Measurements from ENCODE around the gene CEP70.
"Not testable (repeated sequence)": the region's sequence is repeated elsewhere in the genome, so short reads cannot be mapped to it uniquely, and the experiment has no call there.

The CEP70 gene

DNA sequence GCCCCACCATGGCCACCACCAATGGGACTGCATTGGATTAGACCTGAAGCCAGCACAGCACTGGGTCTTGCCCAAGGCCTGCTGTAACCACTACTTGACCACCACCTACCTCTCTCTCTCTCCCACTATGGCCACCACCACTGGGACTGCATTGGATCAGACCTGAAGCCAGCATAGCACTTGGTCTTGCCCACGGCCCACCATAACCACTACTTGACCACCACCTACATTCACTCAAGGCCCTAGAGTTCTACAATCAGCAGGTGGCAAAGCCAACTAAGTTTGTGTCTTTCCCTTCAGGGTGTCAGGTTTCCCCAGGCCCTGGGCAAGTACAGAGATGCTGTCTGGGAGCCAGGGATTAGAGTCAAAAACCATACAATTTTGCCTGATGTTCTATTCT lies 102.1 kb downstream of the CEP70 start:
- TF ChIP-seq, protein P1, sequence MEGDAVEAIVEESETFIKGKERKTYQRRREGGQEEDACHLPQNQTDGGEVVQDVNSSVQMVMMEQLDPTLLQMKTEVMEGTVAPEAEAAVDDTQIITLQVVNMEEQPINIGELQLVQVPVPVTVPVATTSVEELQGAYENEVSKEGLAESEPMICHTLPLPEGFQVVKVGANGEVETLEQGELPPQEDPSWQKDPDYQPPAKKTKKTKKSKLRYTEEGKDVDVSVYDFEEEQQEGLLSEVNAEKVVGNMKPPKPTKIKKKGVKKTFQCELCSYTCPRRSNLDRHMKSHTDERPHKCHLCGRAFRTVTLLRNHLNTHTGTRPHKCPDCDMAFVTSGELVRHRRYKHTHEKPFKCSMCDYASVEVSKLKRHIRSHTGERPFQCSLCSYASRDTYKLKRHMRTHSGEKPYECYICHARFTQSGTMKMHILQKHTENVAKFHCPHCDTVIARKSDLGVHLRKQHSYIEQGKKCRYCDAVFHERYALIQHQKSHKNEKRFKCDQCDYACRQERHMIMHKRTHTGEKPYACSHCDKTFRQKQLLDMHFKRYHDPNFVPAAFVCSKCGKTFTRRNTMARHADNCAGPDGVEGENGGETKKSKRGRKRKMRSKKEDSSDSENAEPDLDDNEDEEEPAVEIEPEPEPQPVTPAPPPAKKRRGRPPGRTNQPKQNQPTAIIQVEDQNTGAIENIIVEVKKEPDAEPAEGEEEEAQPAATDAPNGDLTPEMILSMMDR (IDR thresholded peaks at IDR 0.05; ENCODE audit: borderline replicate concordance, insufficient read depth, low read depth, low read length): no peak
- H3K4me3 ChIP-seq (ENCODE audit: low read depth, low read length): no peak overlapping the region

- H3K4me3 ChIP-seq (ENCODE audit: low read depth, low read length): not testable (repeated sequence)
Observed at GRCh38 chr3:138486580-138486979, 107.5 kb downstream of the CEP70 start.

GRCh38 chr3:138484672-138485071 lies 109.4 kb downstream of the CEP70 start:
- not testable (repeated sequence) for H3K4me3 ChIP-seq (ENCODE audit: low read depth, low read length)

- TF ChIP-seq, protein P1 (IDR thresholded peaks at IDR 0.05; ENCODE audit: borderline replicate concordance, insufficient read depth, low read depth, low read length): peak; percentile 85
Observed at GRCh38 chr3:138479438-138479863, 114.6 kb downstream of the CEP70 start.

DNA sequence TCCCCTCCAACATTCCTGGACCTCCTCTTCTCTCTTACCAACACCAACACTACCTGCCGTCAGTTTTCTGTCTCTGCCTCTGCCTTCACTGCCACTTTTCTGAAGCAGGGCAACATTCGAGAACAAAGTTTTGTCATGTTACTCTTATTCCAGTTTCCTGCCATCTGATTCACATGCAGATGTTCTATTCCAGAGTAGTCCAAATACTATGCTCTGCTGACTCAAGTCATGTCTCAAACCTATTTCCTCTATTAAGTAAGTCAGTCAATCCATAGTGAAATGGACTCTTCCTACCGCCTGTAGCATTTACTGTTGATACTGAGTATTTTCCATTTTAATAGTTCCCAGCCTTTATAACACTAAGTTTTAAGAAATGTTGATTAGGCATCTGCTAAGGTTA lies 116.3 kb downstream of the CEP70 start:
- TF ChIP-seq, protein P1 (IDR thresholded peaks at IDR 0.05; ENCODE audit: borderline replicate concordance, insufficient read depth, low read depth, low read length): no peak
- no peak overlapping the region for H3K4me3 ChIP-seq (ENCODE audit: low read depth, low read length)

More at GRCh38 chr3:138479438-138479863, 114.6 kb downstream of the CEP70 start:
- H3K4me3 ChIP-seq (ENCODE audit: low read depth, low read length): no peak overlapping the region

DNA sequence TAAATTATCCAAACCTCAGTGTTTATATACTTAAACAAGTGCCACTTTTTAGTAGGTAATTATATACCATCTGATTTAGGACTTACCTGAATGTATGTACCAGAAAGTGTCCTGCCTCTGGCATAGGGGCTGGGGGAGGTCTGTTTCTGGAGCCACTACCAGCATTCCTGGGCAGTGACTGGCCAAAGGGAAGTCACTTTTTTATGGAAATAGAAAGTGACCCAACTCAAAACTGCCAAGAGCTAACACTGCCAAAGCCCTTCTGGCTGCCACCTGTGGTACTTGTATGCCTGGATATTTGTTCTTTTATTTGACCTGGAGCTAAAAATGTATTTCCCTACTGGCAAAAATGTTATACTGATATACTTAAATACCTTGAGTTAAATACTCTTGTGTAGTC lies 116.9 kb downstream of the CEP70 start:
- TF ChIP-seq, protein P1 (IDR thresholded peaks at IDR 0.05; ENCODE audit: borderline replicate concordance, insufficient read depth, low read depth, low read length): no peak
- no peak overlapping the region for H3K4me3 ChIP-seq (ENCODE audit: low read depth, low read length)

GRCh38 chr3:138476526-138476925 lies 117.5 kb downstream of the CEP70 start:
- TF ChIP-seq, protein P1 (IDR thresholded peaks at IDR 0.05; ENCODE audit: borderline replicate concordance, insufficient read depth, low read depth, low read length): no peak

GRCh38 chr3:138474163-138474562 lies 119.9 kb downstream of the CEP70 start:
- TF ChIP-seq, protein P1 (IDR thresholded peaks at IDR 0.05; ENCODE audit: borderline replicate concordance, insufficient read depth, low read depth, low read length): no peak
- no peak overlapping the region for H3K4me3 ChIP-seq (ENCODE audit: low read depth, low read length)

More at GRCh38 chr3:138476526-138476925, 117.5 kb downstream of the CEP70 start:
- no peak overlapping the region for H3K4me3 ChIP-seq (ENCODE audit: low read depth, low read length)
